PFSK-1 (cell line): Measurements from ENCODE around the gene KREMEN2.

Source experiments
- FOXP2 ChIP-seq: optimal IDR thresholded peaks from 2 replicates; pipeline ENCODE3; 2011; ENCODE audit warnings: borderline replicate concordance, control low read depth, inconsistent platforms; ENCODE audit not compliant: insufficient read depth; ENCODE audit errors: extremely low read length, extremely low read depth
- POLR2AphosphoS5 ChIP-seq: IDR thresholded peaks from 2 replicates; pipeline ENCODE4 v1.6.1; 2012; ENCODE audit warnings: low read depth, mild to moderate bottlenecking, control low read depth, low read length, moderate library complexity
- REST ChIP-seq, 2 experiments: IDR thresholded peaks; 2 replicates each; pipeline versions ENCODE4 v1.6.1 to v1.8.0; 2011 to 2012; ENCODE audit warnings: low read depth in 2 of 2, low read length in 2 of 2, control low read depth in 1 of 2, inconsistent platforms in 1 of 2, mild to moderate bottlenecking in 1 of 2, moderate library complexity in 1 of 2; ENCODE audit not compliant: insufficient read depth in 1 of 2
- SIN3A ChIP-seq: IDR thresholded peaks from 2 replicates; pipeline ENCODE4 v1.6.1; 2012; ENCODE audit warnings: mild to moderate bottlenecking, low read length, moderate library complexity, borderline replicate concordance; ENCODE audit not compliant: insufficient read depth
- TAF1 ChIP-seq: IDR thresholded peaks from 2 replicates; pipeline ENCODE4 v1.6.1; 2012; ENCODE audit warnings: low read length, control low read depth, borderline replicate concordance; ENCODE audit not compliant: insufficient read depth

The KREMEN2 gene

DNA sequence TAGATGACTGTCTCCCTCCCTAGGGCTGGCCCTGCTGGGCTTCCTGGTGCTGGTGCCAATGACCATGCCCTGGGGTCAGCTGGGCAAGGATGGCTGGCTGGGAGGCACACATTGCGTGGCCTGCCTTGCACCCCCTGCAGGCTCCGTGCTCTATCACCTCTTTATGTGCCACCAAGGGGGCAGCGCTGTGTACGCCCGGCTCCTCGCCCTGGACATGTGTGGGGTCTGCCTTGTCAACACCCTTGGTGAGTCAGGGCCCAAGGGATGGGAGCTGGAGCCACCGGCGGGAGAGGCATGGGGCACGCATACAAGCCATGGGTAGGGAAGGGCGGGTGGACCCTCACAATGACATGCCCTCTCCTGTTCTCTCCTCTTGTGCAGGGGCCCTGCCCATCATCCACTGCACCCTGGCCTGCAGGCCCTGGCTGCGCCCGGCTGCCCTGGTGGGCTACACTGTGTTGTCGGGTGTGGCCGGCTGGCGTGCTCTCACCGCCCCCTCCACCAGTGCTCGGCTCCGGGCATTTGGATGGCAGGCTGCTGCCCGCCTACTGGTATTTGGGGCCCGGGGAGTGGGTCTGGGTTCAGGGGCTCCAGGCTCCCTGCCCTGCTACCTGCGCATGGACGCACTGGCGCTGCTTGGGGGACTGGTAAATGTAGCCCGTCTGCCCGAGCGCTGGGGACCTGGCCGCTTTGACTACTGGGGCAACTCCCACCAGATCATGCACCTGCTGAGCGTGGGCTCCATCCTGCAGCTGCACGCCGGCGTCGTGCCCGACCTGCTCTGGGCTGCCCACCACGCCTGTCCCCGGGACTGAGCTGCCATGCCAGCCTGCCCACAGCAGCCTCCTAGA lies 7.3 kb downstream of the KREMEN2 start:
- TF ChIP-seq FOXP2, result no peak
- TF ChIP-seq POLR2AphosphoS5, result peak; percentile 10; the same call in 1 of the 2 replicates
- TF ChIP-seq REST (IDR thresholded peaks at IDR 0.05; ENCODE audit: insufficient read depth in 1 of 2, low read depth in 2 of 2, low read length in 2 of 2), result no peak
- TF ChIP-seq TAF1, result no peak

DNA sequence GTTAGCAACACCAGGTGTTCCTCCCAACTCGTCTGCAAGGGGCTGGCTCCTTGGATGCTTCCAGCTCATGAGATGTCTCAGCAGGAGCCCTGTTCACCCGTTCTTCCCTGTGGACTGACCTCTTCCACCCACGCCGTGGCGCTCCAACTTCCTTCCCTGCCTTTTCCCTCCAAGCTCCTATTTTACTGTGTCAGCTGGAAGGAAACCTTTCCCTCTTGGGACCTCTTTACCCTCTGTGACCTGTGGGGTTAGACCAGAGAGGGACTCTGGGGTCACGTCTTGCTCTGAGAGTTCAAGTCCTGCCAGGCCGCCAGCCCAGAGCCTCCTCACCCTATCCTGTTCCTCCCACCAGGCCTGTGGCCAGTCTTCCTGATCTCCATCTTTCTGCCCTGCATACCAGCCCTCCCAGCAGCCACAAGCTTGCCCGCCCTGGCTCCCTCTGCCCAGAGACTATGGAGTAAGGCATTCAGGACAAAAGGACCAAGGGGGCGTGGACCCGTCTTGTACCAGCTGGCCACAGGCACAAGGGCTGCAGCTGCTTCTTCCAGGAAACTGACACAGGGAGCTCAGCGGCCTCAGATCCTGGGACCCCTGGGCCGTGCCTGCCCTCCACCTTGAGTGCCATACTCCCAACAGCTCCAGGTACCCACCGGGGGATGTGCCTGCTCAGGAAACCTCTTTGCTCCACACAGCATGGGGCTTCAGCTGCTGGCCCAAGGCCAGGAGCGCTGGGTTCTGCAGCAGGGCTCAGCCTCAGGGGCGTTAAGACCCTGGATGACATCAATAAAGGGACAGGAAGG lies 8.1 kb downstream of the KREMEN2 start:
- TF ChIP-seq SIN3A (no peak), REST (IDR thresholded peaks at IDR 0.05; ENCODE audit: insufficient read depth in 1 of 2, low read depth in 2 of 2, low read length in 2 of 2) (no peak), TAF1 (no peak), FOXP2 (no peak), POLR2AphosphoS5 (no peak; the same call in 1 of the 2 replicates)

- TF ChIP-seq SIN3A (no peak), REST (IDR thresholded peaks at IDR 0.05; ENCODE audit: insufficient read depth in 1 of 2, low read depth in 2 of 2, low read length in 2 of 2) (0 out of 4 replicates have a peak, but pooled peaks of 1 of the 2 experiments have one; percentile 30), FOXP2 (no peak), TAF1 (no peak), POLR2AphosphoS5 (peak; percentile 56)
Observed at GRCh38 chr16:2973093-2973492, 9.0 kb downstream of the KREMEN2 start.

GRCh38 chr16:2973605-2974318 lies 9.7 kb downstream of the KREMEN2 start:
- no peak for TF ChIP-seq TAF1

GRCh38 chr16:2974319-2975056 lies 10.4 kb downstream of the KREMEN2 start:
- TF ChIP-seq SIN3A (no peak), TAF1 (no peak), REST (IDR thresholded peaks at IDR 0.05; ENCODE audit: insufficient read depth in 1 of 2, low read depth in 2 of 2, low read length in 2 of 2) (no peak), POLR2AphosphoS5 (no peak; the same call in 1 of the 2 replicates), FOXP2 (no peak)
